NCI-H187 (cell line): ENCODE data around the gene EVI5L.

Source experiments
- DNase-seq, 2 experiments: peaks; one replicate each; lab custom pipeline; 2025; lab: John Stamatoyannopoulos, UW

The EVI5L gene

DNA sequence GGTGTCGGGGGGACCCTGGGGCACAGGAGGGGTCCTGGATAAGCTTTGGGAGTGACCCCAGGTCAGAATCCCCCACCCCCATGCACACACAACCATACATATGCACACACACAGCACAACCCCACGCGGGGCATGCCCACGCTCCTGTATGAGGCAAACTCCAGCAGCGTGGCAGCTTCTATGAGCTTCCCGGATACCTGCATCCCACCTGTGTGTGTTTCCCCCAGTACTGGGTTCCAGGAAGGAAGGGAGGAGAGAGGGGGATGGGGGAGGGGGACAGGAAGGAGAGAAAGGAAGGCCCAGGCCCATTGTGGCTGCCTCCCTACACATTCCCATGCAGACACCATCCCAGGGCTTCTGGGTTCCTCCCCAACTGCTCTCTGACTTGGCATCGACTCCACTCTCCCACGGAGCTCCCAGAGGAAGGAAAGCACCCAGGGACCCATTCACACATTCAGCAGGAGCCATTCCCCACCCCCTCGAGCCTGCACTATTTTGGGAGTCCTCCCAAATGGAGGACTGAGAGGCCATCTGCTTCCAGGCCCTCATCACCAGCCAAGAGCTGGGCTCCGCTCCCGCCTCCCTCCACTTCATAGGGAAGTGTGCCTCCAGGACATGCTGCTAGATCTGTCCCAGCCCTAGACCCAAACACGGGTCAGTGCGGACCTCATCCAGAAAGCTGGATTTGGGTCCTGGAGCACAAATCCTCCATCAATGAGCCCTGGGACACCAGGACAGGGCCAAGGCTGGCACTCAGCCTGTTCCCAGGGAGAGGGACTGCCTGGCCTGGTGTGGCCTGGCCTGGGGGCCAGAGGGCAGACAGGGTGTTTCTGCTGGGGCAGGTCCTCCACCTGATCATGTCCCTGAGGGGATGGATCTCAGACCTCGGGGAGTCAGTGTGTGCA lies 30.9 kb downstream of the EVI5L start:
- no peak for DNase-seq

DNA sequence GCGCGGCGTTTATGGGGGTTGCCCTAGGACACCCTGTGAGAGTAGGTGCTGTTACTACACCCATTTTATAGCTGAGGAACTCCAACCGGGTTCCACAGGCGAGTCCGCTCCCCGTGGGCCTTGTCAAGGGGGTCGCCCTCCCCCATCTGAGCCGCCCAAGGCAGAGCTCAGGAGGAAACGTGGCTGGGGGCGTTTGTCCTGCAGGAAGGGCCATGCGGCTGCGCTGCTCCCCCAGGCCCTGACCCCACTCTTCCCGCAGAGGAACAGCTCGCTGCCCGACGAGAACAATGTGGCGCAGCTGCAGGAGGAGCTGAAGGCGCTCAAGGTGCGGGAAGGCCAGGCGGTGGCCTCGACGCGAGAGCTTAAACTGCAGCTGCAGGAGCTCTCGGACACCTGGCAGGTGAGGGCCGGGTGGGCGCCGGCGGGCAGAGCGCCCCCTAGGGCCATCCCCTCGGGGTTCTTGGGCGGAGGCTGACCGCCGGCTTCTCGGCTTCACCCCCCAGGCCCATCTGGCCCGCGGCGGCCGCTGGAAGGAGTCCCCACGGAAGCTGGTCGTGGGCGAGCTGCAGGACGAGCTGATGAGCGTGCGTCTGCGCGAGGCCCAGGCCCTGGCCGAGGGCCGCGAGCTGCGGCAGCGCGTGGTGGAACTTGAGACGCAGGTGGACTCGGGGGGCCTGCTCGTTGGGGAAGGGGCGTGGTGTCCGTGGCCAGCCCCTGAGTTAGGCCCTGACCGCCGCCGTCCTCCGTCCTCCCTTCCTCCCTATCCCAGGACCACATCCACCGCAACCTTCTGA lies 31.8 kb downstream of the EVI5L start:
- no peak for DNase-seq

DNA sequence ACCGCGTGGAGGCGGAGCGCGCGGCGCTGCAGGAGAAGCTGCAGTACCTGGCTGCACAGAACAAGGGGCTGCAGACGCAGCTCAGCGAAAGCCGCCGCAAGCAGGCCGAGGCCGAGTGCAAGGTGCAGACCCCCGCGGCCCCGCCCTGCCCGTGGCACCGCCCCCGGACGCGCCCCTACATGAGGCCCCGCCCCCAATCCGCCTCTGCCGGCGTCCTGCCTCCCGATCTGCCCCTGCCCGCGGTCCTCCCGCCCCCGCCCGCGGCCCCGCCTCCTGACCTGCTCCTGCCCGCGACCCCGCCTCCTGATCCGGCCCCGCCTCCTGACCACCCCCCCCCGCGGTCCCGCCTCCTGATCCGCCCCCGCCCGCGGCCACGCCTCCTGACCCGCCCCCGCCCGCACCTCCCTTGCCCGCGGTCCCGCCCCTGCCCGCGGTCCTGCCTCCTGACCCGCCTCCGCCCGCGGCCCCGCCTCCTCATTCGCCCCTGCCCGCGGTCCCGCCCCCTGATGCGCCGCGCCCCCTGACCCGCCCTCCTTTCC lies 32.5 kb downstream of the EVI5L start:
- DNase-seq = peak; percentile 56 to 63

DNA sequence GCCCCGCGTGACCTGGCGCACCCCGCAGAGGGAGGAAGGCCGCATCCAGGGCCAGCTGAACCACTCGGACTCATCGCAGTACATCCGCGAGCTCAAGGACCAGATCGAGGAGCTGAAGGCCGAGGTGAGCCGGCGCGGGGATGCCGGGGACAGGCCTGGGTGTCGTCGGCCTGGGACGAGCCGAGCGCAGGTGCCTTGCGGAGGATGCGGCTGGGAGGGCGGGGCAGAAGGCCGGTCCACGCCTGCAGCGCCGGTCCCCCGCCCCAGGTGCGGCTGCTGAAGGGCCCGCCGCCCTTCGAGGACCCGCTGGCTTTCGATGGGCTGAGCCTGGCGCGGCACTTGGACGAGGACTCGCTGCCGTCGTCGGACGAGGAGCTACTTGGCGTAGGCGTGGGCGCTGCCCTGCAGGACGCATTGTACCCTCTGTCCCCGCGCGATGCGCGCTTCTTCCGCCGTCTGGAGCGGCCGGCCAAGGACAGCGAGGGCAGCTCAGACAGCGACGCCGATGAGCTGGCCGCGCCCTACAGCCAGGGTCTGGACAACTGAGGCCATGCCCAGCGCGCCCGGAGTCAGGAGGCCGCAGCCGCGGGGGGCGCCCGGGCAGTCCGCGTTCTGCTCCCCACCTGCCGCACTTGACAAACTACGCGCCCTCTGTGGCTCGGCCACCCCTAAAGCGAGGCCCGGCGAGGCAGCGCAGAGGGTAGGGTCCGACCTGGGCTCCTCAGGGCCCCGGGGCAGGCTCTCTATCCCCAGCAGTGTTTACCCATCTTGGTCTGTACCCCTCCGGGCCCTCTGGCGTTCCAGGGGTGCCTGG lies 33.3 kb downstream of the EVI5L start:
- no peak for DNase-seq

DNA sequence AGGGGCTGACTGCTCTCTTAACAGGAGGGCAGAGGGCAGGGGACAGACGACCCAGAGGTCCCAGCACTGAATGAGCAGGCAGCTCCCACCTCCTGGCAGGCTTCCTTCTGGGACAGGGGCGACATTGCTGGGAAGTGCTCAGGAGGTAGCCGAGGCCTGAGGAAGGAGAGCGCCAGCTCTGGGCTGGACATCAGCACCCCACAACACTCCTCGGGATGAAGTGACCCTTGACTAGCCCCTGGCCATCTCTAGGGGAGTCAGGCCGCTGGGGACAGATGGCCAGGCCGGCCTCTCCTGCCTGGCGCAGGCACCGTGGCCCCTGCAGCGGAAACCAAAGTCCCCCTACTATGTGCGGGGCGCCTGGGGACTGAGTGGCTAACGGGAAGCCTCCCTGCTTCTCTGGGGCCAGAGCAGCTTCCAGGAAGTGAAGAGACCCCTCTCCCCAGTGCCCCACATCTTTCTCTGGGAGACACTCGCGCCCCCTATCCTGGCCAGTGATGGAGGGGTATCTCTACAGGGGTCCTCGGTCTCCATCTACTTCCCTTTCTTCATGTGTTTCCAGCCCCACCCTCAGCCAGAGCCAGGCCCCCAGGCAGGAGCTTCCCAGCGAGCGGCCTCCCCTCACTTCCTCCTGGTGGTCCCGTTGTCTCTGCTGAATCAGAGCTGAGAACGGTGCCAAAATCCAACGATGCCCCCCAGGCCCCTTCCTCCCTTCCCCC lies 34.1 kb downstream of the EVI5L start:
- no peak for DNase-seq

DNA sequence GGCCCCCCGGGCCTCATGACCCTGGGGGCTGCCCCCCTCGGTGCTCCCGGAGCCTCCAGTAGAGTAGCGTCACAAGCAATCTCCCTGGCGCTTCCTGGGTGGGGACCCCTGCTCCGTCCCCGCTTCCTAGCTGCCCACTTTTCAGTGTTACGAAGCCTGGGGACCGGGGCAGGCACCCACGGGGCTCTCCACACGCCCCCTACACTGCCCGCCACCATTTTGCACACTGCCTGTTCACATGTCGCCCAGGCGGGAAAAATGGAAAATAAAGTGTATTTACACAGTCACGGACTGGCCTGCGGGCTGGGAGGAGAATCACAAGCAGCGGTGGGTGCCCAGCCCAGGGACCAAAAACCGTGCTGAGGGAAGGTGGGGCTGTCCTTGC lies 34.7 kb downstream of the EVI5L start:
- no peak for DNase-seq

DNA sequence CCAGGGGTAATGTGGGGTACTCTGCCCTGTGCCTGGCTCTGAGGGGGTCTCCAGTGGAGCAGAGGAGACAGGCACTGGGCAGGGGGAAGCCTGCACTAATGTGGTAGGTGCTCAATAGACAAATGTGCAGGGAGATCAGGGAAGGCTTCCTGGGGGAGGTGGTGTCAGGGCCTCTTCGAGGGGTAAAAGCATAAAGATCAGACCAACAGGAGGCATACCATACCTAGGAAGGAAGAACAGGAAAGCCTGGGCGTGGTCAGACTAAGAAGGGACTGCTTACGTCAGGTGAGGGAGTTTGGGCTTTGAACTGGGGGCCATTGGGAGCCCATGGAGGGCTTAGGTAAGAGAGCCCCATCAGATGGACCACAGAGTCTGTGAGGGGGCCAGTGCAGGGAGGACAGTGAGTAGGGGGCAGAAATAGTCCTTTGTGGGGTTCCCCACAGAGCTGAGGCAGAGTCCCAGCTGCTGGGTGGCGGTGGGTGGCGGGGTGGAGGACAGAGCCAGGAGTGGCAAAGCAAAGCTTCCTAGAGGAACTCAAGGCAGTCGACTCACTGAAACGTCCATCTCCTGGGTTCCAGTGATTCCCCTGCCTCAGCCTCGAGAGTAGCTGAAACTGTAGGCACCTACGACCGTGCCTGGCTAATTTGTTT lies 35.4 kb downstream of the EVI5L start:
- no peak for DNase-seq

DNA sequence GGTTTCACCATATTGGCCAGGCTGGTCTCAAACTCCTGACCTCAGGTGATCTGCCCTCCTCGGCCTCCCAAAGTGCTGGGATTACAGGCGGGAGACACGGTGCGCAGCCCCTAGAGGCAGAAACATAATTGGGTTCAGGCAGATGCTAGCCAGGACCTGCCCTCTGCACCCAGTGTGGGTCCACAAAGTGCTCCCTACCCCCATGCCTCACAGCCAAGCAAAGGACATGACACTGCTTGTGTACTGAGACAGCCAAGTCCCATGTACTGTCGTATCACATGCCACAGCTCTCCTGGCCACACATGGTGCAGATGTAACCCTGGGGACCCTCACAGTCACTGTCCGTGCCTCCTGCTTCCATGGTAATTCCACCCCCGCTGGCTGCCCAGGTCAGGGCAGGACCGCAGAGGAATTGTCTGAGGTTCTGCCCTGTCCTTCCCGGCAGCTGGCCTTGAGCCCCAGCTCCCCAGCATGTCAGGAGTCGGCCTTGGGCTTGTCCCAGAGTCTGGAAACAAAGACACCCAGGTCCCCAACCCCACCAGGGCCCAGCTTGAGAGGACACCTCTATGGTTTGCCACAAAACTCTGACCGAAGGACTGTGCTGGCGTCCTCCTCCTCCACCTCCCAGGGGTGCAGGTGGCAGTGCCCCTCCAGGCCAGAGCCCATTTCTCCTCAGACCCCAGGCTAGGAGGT lies 36.5 kb downstream of the EVI5L start:
- DNase-seq = no peak

DNA sequence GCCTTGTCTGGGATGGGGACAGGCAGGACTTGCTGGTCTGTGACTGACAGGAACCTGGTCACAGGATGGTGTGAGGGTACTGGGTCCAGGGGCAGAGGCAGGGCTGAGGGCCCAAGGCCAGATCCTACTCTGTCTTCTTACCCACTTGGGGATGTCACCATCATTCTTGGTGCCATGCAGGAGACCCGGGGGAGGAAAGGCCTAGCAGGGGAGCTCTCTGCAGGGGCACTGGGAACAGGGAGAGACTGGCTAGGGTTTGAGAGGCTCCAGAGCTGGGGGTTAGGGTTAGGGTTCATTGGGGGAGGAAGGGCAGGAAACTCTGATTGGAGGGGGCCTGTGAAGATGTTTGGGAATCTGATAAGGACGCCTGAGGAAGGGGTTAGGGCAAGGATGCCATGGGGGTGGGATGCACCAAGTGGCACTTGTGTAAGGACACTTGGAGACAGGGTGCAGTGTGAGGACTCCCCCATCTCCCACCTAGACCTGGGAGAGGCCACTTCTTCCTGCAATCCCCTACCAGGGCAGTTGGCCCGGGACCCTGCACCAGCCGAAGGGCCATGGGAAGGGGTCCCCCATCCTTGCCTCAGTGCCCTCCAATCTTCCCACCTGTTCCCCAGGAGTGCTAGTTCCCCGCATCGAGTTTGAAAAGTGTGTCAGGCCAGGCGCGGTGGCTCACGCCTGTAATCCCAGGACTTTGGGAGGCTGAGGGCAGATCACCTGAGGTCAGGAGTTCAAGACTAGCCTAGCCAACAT lies 37.2 kb downstream of the EVI5L start:
- no peak for DNase-seq

DNA sequence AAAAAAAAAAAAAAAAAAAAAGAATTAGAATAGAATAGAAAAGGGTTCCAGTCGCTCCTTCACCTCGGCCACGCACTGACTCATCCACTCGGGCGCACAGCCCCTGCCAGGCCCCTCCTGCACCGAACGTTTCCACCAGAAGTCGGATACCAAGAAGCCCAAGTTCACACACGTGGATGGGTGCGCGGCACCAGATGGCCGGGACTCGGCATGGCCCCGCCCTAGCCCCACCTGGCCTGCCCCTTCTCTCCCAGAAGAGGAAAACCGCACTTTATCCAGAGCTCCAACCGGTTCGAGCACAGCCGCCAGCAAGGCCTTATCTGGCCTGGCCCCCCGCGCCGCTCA lies 38.3 kb downstream of the EVI5L start:
- DNase-seq = no peak

DNA sequence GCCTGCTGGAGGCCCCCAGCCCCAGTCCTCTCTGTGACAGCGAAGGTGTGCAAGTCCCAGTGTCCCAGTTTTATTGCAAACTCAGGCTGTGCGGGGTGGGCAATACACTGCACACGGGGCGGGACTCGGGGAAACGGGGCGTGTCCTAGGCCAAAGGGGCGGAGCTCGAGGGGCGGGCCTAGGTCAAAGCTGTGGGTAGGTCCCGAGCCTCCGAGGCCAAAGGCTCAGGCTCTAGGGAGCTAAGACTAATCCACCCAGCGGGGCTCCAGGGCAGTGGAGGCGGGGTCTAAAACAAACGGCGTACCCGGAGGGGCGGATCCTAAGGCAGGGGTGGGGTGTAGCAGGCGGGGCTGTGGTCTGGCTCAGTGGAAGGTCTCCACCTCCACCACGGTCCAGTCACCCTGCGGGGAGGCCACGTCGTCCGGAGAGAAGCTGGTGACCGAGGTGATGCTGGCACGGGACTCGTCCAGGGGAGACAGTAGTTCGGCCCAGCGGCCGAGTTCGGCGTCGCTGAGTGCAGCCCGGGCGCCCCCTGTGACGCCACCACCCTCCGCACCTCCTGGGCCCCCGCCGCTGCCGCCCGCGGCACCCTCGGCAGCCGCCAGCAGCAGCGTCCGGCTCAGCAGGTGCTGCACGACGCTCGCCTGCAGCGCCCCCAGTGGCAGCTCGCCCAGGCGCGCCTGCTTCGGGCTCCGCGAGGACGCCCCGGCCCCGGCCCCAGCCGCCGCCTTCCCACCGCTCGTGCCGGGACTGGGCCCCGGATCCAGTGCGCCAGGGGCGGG lies 38.8 kb downstream of the EVI5L start:
- peak; percentile 25 to 43 for DNase-seq

DNA sequence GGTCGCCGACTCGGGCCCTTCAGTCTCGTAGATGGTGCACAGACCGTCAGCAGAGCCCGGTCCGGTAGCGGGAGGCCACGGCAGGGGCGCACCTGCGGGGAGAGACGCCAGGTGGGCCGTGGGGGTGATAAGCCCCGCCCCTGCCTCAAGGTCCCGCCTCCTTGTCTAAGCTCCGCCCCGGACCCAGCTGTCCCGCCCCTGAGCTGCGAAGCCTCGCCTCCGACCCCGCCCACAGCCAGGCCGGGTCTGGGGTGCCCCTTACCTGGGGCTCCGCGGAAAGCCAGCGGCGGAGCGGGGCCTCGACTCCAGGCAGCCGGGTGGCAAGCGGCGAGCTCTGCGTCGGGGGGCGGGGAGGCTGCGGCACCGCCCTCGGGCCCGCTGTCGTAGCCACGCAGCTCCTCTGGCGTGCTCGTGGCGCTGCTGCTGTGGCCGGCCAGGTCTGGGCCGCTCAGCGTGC lies 39.5 kb downstream of the EVI5L start:
- peak in 1 of 2 experiments; percentile 35 for DNase-seq

DNA sequence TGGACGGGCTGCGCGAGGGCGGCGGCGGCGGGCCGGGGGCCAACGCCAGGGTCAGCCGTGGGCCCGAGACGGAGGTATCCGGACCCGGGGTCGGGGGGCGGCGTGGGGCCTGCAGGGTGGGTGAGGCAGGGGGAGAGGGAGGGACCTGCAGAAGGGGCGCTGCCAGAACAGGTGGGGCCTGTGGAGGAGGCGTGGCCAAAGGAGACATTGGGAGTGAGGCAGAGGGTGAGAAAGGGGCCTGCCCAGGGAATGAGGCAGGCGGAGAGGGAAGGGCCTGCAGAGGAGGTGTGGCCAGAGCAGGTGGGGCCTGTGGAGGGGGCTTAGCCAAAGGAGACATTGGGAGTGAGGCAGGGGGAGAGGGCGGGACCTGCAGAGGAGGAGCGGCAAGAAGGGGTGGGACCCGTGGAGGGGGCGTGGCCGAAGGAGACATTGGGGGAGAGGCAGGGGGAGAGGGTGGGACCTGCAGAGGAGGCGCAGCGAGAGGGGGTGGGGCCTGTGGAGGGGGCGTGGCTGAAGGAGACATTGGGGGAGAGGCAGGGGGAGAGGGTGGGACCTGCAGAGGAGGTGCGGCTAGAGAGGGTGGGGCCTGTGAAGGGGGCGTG lies 40.0 kb downstream of the EVI5L start:
- DNase-seq = peak; percentile 12 to 47

DNA sequence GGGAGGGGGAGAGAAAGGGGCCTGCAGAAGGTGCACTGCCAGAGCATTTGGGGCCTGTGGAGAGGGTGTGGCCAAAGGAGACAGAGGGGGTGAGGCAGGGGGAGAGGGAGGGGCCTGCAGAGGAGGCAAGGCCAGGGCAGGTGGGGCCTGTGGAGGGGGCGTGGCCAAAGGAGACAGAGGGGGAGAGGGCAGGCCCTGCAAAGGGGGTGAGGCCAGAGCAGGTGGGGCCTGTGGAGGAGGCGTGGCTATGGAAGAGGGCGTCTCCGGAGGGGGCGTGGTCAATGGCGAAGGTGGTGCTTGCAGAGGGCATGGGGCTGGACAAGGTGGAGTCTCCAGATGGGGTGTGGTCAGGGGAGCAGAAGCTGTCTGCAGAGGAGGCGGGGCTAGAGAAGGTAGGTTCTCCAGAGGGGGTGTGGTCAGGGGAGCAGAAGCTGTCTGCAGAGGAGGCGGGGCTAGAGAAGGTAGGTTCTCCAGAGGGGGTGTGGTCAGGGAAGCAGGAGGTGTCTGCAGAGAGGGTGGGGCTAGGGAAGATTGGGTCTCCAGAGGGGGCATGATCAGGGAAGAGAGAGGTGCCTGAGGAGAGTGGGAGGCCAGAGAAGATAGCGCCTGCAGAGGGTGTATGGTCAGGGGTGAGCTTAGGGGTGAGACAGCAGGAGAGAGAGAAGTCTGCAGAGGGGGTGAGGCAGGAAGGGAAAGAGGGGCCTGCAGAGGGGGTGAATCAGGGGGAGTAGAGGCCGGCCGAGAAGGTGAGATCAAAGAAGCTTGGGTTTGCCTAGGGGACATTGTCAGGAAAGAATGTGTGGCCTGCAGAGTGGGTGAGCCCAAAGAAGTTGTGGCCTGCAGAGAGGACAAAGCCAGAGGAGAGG lies 40.8 kb downstream of the EVI5L start:
- peak; percentile 5 to 41 for DNase-seq

DNA sequence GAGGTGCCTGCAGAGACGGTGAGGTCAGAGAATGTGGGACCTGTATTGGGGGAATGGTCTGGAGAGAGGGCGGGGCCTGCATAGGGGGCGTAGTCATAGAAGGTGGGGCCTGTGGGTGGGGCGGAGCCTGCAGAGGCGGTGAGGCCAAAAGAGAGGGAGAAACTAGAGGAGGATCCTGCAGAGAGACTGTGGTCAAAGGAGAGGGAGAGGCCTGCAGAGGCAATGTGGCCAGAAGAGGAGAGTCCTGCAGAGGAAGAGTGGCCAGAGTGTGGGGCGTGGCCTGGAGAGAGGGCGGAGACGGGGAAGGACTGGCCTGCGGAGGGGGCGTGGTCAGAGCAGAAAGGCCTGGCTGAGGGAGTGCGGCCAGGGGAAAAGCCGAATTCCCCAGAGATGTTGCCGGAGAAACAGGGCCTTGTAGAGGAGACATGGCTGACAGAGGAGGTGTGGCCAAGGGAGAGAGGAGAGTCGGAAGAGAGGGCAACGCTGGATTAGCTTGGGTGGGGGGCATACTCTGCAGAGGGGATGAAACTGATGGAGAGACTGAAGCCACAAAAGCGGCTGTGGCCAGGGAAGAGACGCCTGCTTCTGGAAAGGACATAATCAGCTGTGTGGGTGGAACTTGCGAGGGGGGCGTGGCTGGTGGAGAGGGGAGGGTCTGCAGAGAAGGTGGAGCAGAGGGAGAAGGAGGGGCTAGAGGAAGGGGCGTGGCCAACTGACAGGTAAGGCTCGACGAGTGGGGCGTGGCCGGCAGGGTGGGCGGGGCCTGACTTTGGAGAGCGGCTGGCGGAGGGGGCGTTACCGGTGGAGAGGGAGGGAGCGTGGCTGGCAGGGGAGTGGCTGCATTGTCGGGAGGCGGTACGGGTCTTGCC lies 41.7 kb downstream of the EVI5L start:
- peak; percentile 88 to 91 for DNase-seq
